HG03139 (cell line): ENCODE results near the gene APOL6.
"Not testable (repeated sequence)": the region's sequence is repeated elsewhere in the genome, so short reads cannot be mapped to it uniquely, and the experiment has no call there.

Experiments
- ATAC-seq: cut with Tn5 transposase; IDR thresholded peaks from one replicate; pipeline ENCODE4 v1.9.1; 2021; ENCODE audit not compliant: unreplicated experiment

The APOL6 gene

GRCh38 chr22:35634943-35635540 is 13.2 kb upstream of the APOL6 start:
- no peak for ATAC-seq

- ATAC-seq: no peak
Observed at GRCh38 chr22:35637254-35637653, 11.0 kb upstream of the APOL6 start.

GRCh38 chr22:35638001-35638400 is 10.2 kb upstream of the APOL6 start:
- no peak for ATAC-seq

- ATAC-seq: no peak
Observed at GRCh38 chr22:35638410-35638809, 9.8 kb upstream of the APOL6 start.

GRCh38 chr22:35641494-35642120 is 6.6 kb upstream of the APOL6 start:
- ATAC-seq: no peak

GRCh38 chr22:35642305-35642741 is 5.9 kb upstream of the APOL6 start:
- no peak for ATAC-seq

GRCh38 chr22:35643991-35644390 is 4.3 kb upstream of the APOL6 start:
- ATAC-seq: no peak

- ATAC-seq: no peak
Observed at GRCh38 chr22:35645646-35646045, 2.6 kb upstream of the APOL6 start.

- no peak for ATAC-seq
Observed at GRCh38 chr22:35649026-35649553, 844 bp downstream of the APOL6 start.

- no peak for ATAC-seq
Observed at GRCh38 chr22:35649636-35650250, 1.5 kb downstream of the APOL6 start.

- ATAC-seq: no peak
Observed at GRCh38 chr22:35651085-35651484, 2.8 kb downstream of the APOL6 start.

- no peak for ATAC-seq
Observed at GRCh38 chr22:35653824-35654223, 5.6 kb downstream of the APOL6 start.

GRCh38 chr22:35656284-35656752 is 8.1 kb downstream of the APOL6 start:
- ATAC-seq: no peak

- ATAC-seq: no peak
Observed at GRCh38 chr22:35657571-35658312, 9.5 kb downstream of the APOL6 start.

GRCh38 chr22:35660291-35661127 is 12.3 kb downstream of the APOL6 start:
- ATAC-seq: no peak

- no peak for ATAC-seq
Observed at GRCh38 chr22:35661464-35661863, 13.2 kb downstream of the APOL6 start.

- ATAC-seq: no peak
Observed at GRCh38 chr22:35662914-35663313, 14.7 kb downstream of the APOL6 start.

GRCh38 chr22:35663371-35663770 is 15.1 kb downstream of the APOL6 start:
- ATAC-seq: no peak

GRCh38 chr22:35664955-35665587 is 16.8 kb downstream of the APOL6 start:
- no peak for ATAC-seq

- ATAC-seq: not testable (repeated sequence)
Observed at GRCh38 chr22:35666699-35667098, 18.5 kb downstream of the APOL6 start.
